HepG2 (cell line): ENCODE measurements around the gene KIF2C. TPM values are rescaled to one million over a fixed set of nuclear protein-coding genes. Genes with fewer than 3 reads are reported as not detected.
A peak's percentile ranks its signal among the peaks of the same experiment; 100 is the strongest.

Experiments used
- ETS1 ChIP-seq: sonication (generic); formaldehyde crosslinking; IDR thresholded peaks from 2 replicates; pipeline ENCODE4 v1.4.0; 2020; ENCODE audit warnings: missing genetic modification reagents
- ETV6 ChIP-seq: sonication (generic); formaldehyde crosslinking; conservative IDR thresholded peaks from 2 replicates; pipeline ENCODE4 v1.4.0; 2020; ENCODE audit warnings: missing genetic modification reagents
- FOXK1 ChIP-seq: sonication (generic); formaldehyde crosslinking; IDR thresholded peaks from 2 replicates; pipeline ENCODE4 v1.4.0; 2020; ENCODE audit warnings: low read depth, missing genetic modification reagents, borderline replicate concordance
- HNRNPK ChIP-seq: fragments of 200-400 bp; formaldehyde crosslinking; IDR thresholded peaks from 2 replicates; pipeline ENCODE4 v1.6.1; 2018; ENCODE audit warnings: low read length, low read depth, moderate library complexity, mild to moderate bottlenecking; ENCODE audit not compliant: poor library complexity, severe bottlenecking
- KLF15 ChIP-seq: sonication (generic); formaldehyde crosslinking; IDR thresholded peaks from 2 replicates; pipeline ENCODE4 v1.8.1; 2023; ENCODE audit warnings: borderline replicate concordance, mild to moderate bottlenecking, inconsistent platforms, missing genetic modification reagents, mixed read lengths
- MYPOP ChIP-seq: sonication (generic); formaldehyde crosslinking; IDR thresholded peaks from 2 replicates; pipeline ENCODE4 v1.8.1; 2023; ENCODE audit warnings: mild to moderate bottlenecking, moderate library complexity, missing genetic modification reagents
- PBX3 ChIP-seq: sonication (generic); formaldehyde crosslinking; IDR thresholded peaks from 2 replicates; pipeline ENCODE4 v1.8.1; 2023; ENCODE audit warnings: missing genetic modification reagents, inconsistent platforms, borderline replicate concordance
- PITX1 ChIP-seq: sonication (generic); formaldehyde crosslinking; IDR thresholded peaks from 2 replicates; pipeline ENCODE4 v1.5.1; 2020; ENCODE audit warnings: mild to moderate bottlenecking, missing genetic modification reagents
- SOX13 ChIP-seq, 3 experiments: fragments of 450-650 bp in 1 of 3; sonication (generic) in 1 of 3; formaldehyde crosslinking in 1 of 3; IDR thresholded peaks in 2 of 3; conservative IDR thresholded peaks in 1 of 3; 2 replicates each; pipeline versions ENCODE4 v1.5.0 to v1.6.1; 2016 to 2020; ENCODE audit warnings: antibody characterized with exemption in 1 of 3, mild to moderate bottlenecking in 1 of 3, missing compliant biosample characterization in 1 of 3, missing genetic modification reagents in 1 of 3, moderate library complexity in 1 of 3
- ZBTB7B ChIP-seq: sonication (generic); formaldehyde crosslinking; IDR thresholded peaks from 2 replicates; pipeline ENCODE4 v1.4.0; 2020; ENCODE audit warnings: missing genetic modification reagents
- ZNF256 ChIP-seq: sonication (generic); formaldehyde crosslinking; conservative IDR thresholded peaks from 2 replicates; pipeline ENCODE4 v1.4.0; 2020; ENCODE audit warnings: missing genetic modification reagents
- ZNF652 ChIP-seq: IDR thresholded peaks from 2 replicates; pipeline ENCODE4 v1.6.1; 2016; ENCODE audit warnings: low read depth, borderline replicate concordance
- ZNF891 ChIP-seq: sonication (generic); formaldehyde crosslinking; IDR thresholded peaks from 2 replicates; pipeline ENCODE4 v1.5.0; 2020; ENCODE audit warnings: mild to moderate bottlenecking, missing genetic modification reagents
- polyA plus RNA-seq, 8 experiments: library from polyadenylated mRNA; depleted of rRNA in 3 of 8; stranded (reverse) in 7 of 8; unstranded in 1 of 8; fragments of >200 nt; fragmentation: Illumina TruSeq in 4 of 8; extraction: Trizol in 4 of 8; gene quantifications; 2 replicates each; pipeline versions ENCODE4 v1.2.1 to v1.2.3, GENCODE V29; 2011 to 2016; ENCODE audit warnings: low read depth in 4 of 8, missing spikeins in 1 of 8, mixed read lengths in 1 of 8; ENCODE audit not compliant: insufficient read depth in 1 of 8
- total RNA-seq, 5 experiments: library from RNA; depleted of rRNA; stranded (reverse); fragments of >200 nt; fragmentation: Illumina TruSeq; extraction: Trizol; gene quantifications; 2 replicates each; pipeline ENCODE4 v1.2.3, GENCODE V29; 2016; ENCODE audit warnings: low read depth in 1 of 5
- TF ChIP-seq, protein P1 (sequence below): IDR thresholded peaks from 2 replicates; pipeline ENCODE4 v1.4.0; 2020; ENCODE audit warnings: mild to moderate bottlenecking, missing genetic modification reagents

KIF2C gene
- total and polyA plus RNA-seq, 2 of the 13 experiments (the other 11 are each of a cell fraction or from before 2014, with no cell fraction given): 29.7 to 53.7 TPM

DNA sequence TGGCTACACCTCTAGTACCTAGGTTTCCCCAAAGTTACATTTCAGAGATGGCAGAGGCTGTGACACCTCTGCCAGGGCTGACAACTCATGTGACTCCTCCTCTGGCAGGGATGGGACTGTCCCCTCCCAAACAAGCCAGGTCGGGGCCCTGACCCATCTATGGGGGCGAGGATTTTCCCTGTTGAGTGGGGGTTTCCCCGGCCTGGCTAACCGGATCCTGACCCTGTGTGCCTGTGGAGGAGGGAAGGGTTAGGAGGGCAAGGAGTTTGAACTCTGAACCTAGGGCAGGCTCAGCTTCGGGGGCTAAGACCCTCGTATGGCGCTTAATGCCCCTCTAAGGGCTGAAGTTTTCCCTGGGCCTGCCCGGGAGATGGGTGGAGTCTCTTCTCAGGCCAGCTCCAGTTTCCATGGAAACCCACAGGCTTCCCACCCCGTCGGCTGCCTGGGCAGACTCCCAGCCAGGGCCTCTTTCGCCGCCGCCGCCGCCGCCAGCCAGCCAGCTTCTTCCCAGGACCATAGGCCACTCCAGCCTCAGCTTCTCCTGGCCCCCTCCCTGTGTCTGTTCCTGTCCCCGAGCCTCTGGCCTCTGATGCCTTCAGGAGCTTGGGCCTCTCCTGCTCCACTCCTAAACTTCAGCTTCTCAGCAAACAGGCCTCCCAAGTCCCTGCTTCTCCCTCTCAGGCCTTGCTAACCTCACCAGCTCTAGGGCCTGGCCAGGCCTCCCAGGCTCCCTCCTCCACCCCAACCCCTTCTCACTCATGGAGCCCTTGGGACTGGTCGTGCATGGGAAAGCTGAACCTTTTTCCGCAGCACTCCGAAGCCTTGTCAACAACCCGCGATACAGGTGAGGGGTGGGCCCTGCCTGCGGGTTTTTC lies 68.7 kb downstream of the KIF2C start, which contains the start of gene BTBD19 (continued):
- TF ChIP-seq ETS1 (CRISPR knock-in tag) (no peak), MYPOP (CRISPR knock-in tag) (no peak; the same call in 1 of the 2 replicates), FOXK1 (CRISPR knock-in tag) (peak; percentile 9; the same call in 1 of the 2 replicates), PITX1 (CRISPR knock-in tag) (no peak), ZNF256 (no peak), ZBTB7B (peak; percentile 94), SOX13 (IDR thresholded peaks at IDR 0.05) (no peak), SOX13 (CRISPR knock-in tag; conservative IDR thresholded peaks at IDR 0.05 in 1 of 2, IDR thresholded peaks at IDR 0.05 in 1 of 2) (0 out of 4 replicates have a peak, but pooled peaks have one; percentile 1 to 28), ZNF652 (CRISPR knock-in tag) (no peak), KLF15 (no peak), PBX3 (CRISPR knock-in tag) (0 out of 2 replicates have a peak, but pooled peaks have one; percentile 25), ZNF891 (CRISPR knock-in tag) (0 out of 2 replicates have a peak, but pooled peaks have one; percentile 21), ETV6 (CRISPR knock-in tag) (no peak), HNRNPK (no peak)
- TF ChIP-seq, protein P1, sequence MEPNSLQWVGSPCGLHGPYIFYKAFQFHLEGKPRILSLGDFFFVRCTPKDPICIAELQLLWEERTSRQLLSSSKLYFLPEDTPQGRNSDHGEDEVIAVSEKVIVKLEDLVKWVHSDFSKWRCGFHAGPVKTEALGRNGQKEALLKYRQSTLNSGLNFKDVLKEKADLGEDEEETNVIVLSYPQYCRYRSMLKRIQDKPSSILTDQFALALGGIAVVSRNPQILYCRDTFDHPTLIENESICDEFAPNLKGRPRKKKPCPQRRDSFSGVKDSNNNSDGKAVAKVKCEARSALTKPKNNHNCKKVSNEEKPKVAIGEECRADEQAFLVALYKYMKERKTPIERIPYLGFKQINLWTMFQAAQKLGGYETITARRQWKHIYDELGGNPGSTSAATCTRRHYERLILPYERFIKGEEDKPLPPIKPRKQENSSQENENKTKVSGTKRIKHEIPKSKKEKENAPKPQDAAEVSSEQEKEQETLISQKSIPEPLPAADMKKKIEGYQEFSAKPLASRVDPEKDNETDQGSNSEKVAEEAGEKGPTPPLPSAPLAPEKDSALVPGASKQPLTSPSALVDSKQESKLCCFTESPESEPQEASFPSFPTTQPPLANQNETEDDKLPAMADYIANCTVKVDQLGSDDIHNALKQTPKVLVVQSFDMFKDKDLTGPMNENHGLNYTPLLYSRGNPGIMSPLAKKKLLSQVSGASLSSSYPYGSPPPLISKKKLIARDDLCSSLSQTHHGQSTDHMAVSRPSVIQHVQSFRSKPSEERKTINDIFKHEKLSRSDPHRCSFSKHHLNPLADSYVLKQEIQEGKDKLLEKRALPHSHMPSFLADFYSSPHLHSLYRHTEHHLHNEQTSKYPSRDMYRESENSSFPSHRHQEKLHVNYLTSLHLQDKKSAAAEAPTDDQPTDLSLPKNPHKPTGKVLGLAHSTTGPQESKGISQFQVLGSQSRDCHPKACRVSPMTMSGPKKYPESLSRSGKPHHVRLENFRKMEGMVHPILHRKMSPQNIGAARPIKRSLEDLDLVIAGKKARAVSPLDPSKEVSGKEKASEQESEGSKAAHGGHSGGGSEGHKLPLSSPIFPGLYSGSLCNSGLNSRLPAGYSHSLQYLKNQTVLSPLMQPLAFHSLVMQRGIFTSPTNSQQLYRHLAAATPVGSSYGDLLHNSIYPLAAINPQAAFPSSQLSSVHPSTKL: 0 out of 2 replicates have a peak, but pooled peaks have one; percentile 8
